Measurements from ENCODE around the gene PRR33. TPM values are rescaled to one million over a fixed set of nuclear protein-coding genes. Genes with fewer than 3 reads are reported as not detected.

PRR33 gene
- total and polyA plus RNA-seq, 9 donors, result 0.90 to 7.0 (median 3.5) TPM

GRCh38 chr11:1863352-1864216 is 28.1 kb downstream of the PRR33 start:
- peak; percentile 95 for DNase-seq
- Histone ChIP-seq H3K36me3 (ENCODE audit: control insufficient read depth, insufficient read depth, low read length) (no peaks in the 10 kb centered on the region), H3K27me3 (ENCODE audit: control insufficient read depth, insufficient read depth, low read length) (no peaks in the 10 kb centered on the region), H3K27ac (ENCODE audit: low read length) (peak overlapping the region; percentile 59), H3K4me3 (ENCODE audit: low read length) (no peak overlapping the region), H3K9me3 (replicated peaks; ENCODE audit: control insufficient read depth, low read depth, low read length) (no peaks in the 10 kb centered on the region), H3K4me1 (ENCODE audit: control insufficient read depth, insufficient read depth, low read length) (peaks cover 50% of the 10 kb centered on the region)
- 26% methylated on average over 24 of the region's 27 CpGs for WGBS (ENCODE audit: insufficient coverage)

- no peak overlapping the region for H3K4me3 ChIP-seq (ENCODE audit: low read length)
- peaks cover 42% of the 10 kb centered on the region for H3K4me1 ChIP-seq (ENCODE audit: control insufficient read depth, insufficient read depth, low read length)
- H3K27ac ChIP-seq (ENCODE audit: low read length), result no peak overlapping the region
- H3K27me3 ChIP-seq (ENCODE audit: control insufficient read depth, insufficient read depth, low read length), result no peaks in the 10 kb centered on the region
- H3K9me3 ChIP-seq (replicated peaks; ENCODE audit: control insufficient read depth, low read depth, low read length), result no peaks in the 10 kb centered on the region
- H3K36me3 ChIP-seq (ENCODE audit: control insufficient read depth, insufficient read depth, low read length), result no peaks in the 10 kb centered on the region
- WGBS (ENCODE audit: insufficient coverage), result 93% methylated on average over 9 of the region's 14 CpGs
- DNase-seq, result no peak
These were observed 28.9 kb downstream of the PRR33 start for GRCh38 chr11:1862588-1863351.

- Histone ChIP-seq H3K36me3 (ENCODE audit: control insufficient read depth, insufficient read depth, low read length) (no peaks in the 10 kb centered on the region), H3K27me3 (ENCODE audit: control insufficient read depth, insufficient read depth, low read length) (no peaks in the 10 kb centered on the region), H3K4me3 (ENCODE audit: low read length) (no peak overlapping the region), H3K9me3 (replicated peaks; ENCODE audit: control insufficient read depth, low read depth, low read length) (no peaks in the 10 kb centered on the region), H3K27ac (ENCODE audit: low read length) (no peak overlapping the region), H3K4me1 (ENCODE audit: control insufficient read depth, insufficient read depth, low read length) (peaks cover 41% of the 10 kb centered on the region)
- no peak for DNase-seq
- 100% methylated on average over 3 of the region's 4 CpGs for WGBS (ENCODE audit: insufficient coverage)
These were observed 30.0 kb downstream of the PRR33 start for GRCh38 chr11:1861435-1862411.

GRCh38 chr11:1860108-1860507 is 31.6 kb downstream of the PRR33 start:
- no peak overlapping the region for H3K27ac ChIP-seq (ENCODE audit: low read length)
- no peak for DNase-seq
- no peaks in the 10 kb centered on the region for H3K27me3 ChIP-seq (ENCODE audit: control insufficient read depth, insufficient read depth, low read length)
- no peak overlapping the region for H3K4me3 ChIP-seq (ENCODE audit: low read length)
- peaks cover 50% of the 10 kb centered on the region for H3K4me1 ChIP-seq (ENCODE audit: control insufficient read depth, insufficient read depth, low read length)
- WGBS (ENCODE audit: insufficient coverage), result 100% methylated on average over 1 of the region's 1 CpG
- H3K9me3 ChIP-seq (replicated peaks; ENCODE audit: control insufficient read depth, low read depth, low read length), result no peaks in the 10 kb centered on the region
- H3K36me3 ChIP-seq (ENCODE audit: control insufficient read depth, insufficient read depth, low read length), result no peaks in the 10 kb centered on the region

- peaks cover 50% of the 10 kb centered on the region for H3K4me1 ChIP-seq (ENCODE audit: control insufficient read depth, insufficient read depth, low read length)
- H3K27ac ChIP-seq (ENCODE audit: low read length), result no peak overlapping the region
- H3K9me3 ChIP-seq (replicated peaks; ENCODE audit: control insufficient read depth, low read depth, low read length), result no peaks in the 10 kb centered on the region
- no peaks in the 10 kb centered on the region for H3K36me3 ChIP-seq (ENCODE audit: control insufficient read depth, insufficient read depth, low read length)
- no peaks in the 10 kb centered on the region for H3K27me3 ChIP-seq (ENCODE audit: control insufficient read depth, insufficient read depth, low read length)
- no peak for DNase-seq
- WGBS (ENCODE audit: insufficient coverage), result no CpG with 5 or more reads among the region's 4 CpGs
- no peak overlapping the region for H3K4me3 ChIP-seq (ENCODE audit: low read length)
These were observed 32.7 kb downstream of the PRR33 start for GRCh38 chr11:1859004-1859403.

GRCh38 chr11:1858576-1858975 is 33.1 kb downstream of the PRR33 start:
- Histone ChIP-seq H3K4me3 (ENCODE audit: low read length) (no peak overlapping the region), H3K4me1 (ENCODE audit: control insufficient read depth, insufficient read depth, low read length) (peaks cover 50% of the 10 kb centered on the region), H3K27ac (ENCODE audit: low read length) (no peak overlapping the region), H3K27me3 (ENCODE audit: control insufficient read depth, insufficient read depth, low read length) (no peaks in the 10 kb centered on the region), H3K36me3 (ENCODE audit: control insufficient read depth, insufficient read depth, low read length) (no peaks in the 10 kb centered on the region), H3K9me3 (replicated peaks; ENCODE audit: control insufficient read depth, low read depth, low read length) (no peaks in the 10 kb centered on the region)
- no peak for DNase-seq
- 40% methylated on average over 1 of the region's 7 CpGs for WGBS (ENCODE audit: insufficient coverage)

- DNase-seq, result no peak
- H3K9me3 ChIP-seq (replicated peaks; ENCODE audit: control insufficient read depth, low read depth, low read length), result no peaks in the 10 kb centered on the region
- H3K27ac ChIP-seq (ENCODE audit: low read length), result no peak overlapping the region
- H3K4me1 ChIP-seq (ENCODE audit: control insufficient read depth, insufficient read depth, low read length), result peaks cover 50% of the 10 kb centered on the region
- no peaks in the 10 kb centered on the region for H3K36me3 ChIP-seq (ENCODE audit: control insufficient read depth, insufficient read depth, low read length)
- H3K4me3 ChIP-seq (ENCODE audit: low read length), result no peak overlapping the region
- H3K27me3 ChIP-seq (ENCODE audit: control insufficient read depth, insufficient read depth, low read length), result no peaks in the 10 kb centered on the region
- 86% methylated on average over 6 of the region's 9 CpGs for WGBS (ENCODE audit: insufficient coverage)
These were observed 33.5 kb downstream of the PRR33 start for GRCh38 chr11:1858154-1858553.

- WGBS (ENCODE audit: insufficient coverage), result 78% methylated on average over 7 of the region's 11 CpGs
- H3K36me3 ChIP-seq (ENCODE audit: control insufficient read depth, insufficient read depth, low read length), result no peaks in the 10 kb centered on the region
- H3K27me3 ChIP-seq (ENCODE audit: control insufficient read depth, insufficient read depth, low read length), result no peaks in the 10 kb centered on the region
- no peak overlapping the region for H3K27ac ChIP-seq (ENCODE audit: low read length)
- H3K4me1 ChIP-seq (ENCODE audit: control insufficient read depth, insufficient read depth, low read length), result peaks cover 53% of the 10 kb centered on the region
- H3K9me3 ChIP-seq (replicated peaks; ENCODE audit: control insufficient read depth, low read depth, low read length), result no peaks in the 10 kb centered on the region
- H3K4me3 ChIP-seq (ENCODE audit: low read length), result no peak overlapping the region
- DNase-seq, result no peak
These were observed 34.6 kb downstream of the PRR33 start for GRCh38 chr11:1857064-1857463.

GRCh38 chr11:1856306-1857005 is 35.2 kb downstream of the PRR33 start:
- H3K27me3 ChIP-seq (ENCODE audit: control insufficient read depth, insufficient read depth, low read length), result no peaks in the 10 kb centered on the region
- H3K36me3 ChIP-seq (ENCODE audit: control insufficient read depth, insufficient read depth, low read length), result no peaks in the 10 kb centered on the region
- no peaks in the 10 kb centered on the region for H3K9me3 ChIP-seq (replicated peaks; ENCODE audit: control insufficient read depth, low read depth, low read length)
- H3K27ac ChIP-seq (ENCODE audit: low read length), result no peak overlapping the region
- no peak for DNase-seq
- no peak overlapping the region for H3K4me3 ChIP-seq (ENCODE audit: low read length)
- peaks cover 55% of the 10 kb centered on the region for H3K4me1 ChIP-seq (ENCODE audit: control insufficient read depth, insufficient read depth, low read length)
- WGBS (ENCODE audit: insufficient coverage), result 82% methylated on average over 10 of the region's 13 CpGs
